OCI-M2 (cell line): ENCODE results near the gene JAKMIP1.

Experiments
- DNase-seq: peaks from one replicate; lab custom pipeline; 2025; ENCODE audit not compliant: unreplicated experiment; lab: John Stamatoyannopoulos, UW

Gene JAKMIP1

GRCh38 chr4:6204871-6205566 is 4.7 kb upstream of the JAKMIP1 start:
- no peak for DNase-seq

DNA sequence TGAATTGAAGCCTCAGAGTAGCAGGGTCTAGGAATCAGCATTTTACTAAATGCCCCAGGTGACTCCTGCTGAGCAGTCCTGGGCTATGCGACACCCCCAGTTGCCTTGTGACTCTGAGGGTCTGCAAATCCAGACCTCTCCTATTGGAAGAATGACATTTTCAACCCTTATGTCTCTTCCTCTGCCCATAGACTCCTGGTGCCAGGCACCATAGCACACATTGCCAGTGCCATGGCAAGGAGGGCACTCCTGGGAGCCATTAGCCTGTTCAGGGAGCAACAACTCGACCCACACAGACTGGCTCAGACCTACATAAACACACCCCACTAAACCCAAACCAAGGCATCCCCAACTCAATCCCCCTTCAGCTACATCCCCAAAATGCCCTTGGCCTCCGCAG is 3.7 kb upstream of the JAKMIP1 start:
- DNase-seq, result no peak

DNA sequence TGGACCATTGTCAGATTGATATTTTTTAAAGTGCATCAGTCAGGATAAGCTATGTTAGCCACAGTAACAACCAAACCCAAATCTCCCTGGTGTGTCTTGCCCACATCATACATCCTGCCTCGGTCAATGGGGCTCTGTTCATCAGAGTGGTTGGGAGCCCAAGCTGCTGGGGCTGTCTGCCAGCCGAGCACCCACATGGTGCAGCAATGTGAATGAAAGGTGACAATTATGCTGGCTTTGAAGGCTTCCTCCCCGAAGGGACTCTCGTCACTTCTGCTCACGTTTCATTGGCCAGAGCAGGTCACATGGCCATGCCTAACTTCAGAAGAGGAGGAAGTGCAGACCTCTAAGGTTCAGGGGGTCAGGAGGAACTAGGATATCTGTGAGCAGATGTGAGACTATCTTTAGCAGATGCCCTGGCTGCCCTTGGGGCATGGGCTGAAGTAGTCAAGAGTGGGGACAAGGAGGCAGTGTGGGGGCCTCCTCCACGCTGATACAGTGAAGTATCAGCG is 1.3 kb upstream of the JAKMIP1 start:
- no peak for DNase-seq

DNA sequence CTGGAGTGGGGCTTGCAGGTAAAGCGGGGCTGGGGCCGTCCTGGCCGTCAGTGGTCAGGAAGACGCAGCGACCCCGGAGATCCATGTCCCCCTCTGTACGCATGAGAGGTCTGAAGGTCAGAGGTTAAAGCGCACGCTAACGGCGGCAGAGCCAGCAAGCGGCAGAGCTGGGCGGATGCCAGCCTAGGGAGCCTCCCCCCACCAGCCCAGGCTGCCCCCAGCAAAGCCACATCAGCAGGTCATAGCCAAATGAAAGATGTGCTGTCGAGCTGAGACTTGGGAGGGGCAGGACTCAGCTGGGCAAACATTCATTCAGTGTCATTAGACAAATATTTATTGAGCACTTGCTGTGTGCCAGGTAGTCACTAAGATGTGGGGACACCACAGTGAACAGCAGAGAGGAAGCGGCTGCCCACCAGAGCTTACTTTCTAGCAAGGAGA is 593 bp upstream of the JAKMIP1 start:
- DNase-seq, result no peak

DNA sequence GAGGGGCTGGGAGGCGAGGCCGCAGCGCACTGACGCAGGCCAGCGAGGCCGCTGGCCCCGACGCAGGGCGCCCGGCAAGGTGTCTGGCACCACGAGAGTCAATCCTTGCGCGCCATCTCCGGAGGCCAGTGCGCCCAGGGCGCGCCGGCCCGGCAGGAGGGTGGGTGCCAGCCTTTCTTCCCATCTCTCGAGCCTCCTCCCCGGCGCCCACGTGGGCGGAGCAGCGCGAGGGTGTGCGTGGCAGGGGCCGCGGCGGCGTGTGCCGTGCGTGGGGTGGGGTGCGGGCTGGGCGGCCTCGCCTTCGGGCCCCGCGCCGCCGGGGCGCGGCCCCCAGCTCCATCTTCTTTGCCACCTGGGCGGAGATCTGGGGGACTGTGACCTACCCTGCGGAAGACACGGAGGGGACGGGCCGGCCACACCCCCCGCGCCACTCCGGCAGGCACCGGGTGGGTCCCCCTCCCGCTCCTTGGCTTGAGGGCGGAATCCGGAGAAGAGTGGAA is 877 bp downstream of the JAKMIP1 start:
- DNase-seq, result no peak

DNA sequence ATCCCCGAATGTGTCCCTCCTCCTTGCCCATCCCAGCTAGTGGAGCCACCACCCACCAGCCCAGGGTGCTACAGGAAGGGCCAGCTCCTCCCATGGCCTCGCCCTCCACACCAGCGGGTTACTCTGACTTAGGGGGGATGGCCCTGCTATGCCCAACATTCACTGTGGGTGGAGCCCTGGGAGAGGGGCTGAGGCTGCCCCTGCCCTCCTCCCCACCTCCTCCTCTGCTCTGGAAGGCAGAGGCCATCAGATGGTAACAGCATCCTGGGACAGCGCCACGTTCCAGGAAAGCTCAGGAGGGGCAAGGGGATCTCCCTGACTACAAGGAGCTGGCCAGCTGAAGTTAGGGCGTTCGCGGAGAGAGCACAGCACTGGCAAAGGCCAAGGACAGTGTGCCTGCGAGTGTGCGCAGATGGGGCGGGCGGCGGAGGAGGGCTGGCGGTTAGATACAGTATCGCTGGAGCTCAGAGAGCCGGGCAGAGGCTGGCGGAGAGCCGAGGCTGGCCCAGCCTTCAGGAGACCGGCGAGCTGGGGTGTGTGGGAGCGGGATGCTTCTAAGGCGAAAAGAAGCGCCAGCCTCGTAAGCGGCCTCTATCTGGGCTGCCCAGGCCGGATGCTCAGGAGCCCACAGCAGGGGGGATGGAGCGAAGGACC is 1.5 kb downstream of the JAKMIP1 start:
- no peak for DNase-seq

DNA sequence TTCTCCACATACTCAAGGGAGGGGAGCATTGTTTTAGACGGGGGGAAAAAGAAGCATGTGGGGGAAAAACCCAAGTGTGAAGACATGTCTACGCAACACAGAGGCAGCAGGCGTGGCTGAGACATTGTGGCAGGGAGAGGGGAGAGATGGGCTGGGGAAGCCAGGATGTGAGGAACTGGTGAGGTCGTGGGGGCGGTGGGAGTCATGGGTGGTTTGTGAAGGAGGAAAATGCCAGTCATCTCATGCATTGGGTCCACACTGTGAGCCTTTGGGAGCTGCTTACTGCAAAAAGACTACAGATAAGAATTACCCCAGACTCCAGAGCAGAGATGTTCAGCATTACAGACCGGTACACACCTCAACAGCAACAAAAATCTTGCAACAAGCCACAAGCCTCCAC is 2.1 kb downstream of the JAKMIP1 start:
- no peak for DNase-seq

- no peak for DNase-seq
Observed at GRCh38 chr4:6197433-6198174, 2.7 kb downstream of the JAKMIP1 start.

- DNase-seq, result no peak
Observed at GRCh38 chr4:6196871-6197270, 3.5 kb downstream of the JAKMIP1 start.

DNA sequence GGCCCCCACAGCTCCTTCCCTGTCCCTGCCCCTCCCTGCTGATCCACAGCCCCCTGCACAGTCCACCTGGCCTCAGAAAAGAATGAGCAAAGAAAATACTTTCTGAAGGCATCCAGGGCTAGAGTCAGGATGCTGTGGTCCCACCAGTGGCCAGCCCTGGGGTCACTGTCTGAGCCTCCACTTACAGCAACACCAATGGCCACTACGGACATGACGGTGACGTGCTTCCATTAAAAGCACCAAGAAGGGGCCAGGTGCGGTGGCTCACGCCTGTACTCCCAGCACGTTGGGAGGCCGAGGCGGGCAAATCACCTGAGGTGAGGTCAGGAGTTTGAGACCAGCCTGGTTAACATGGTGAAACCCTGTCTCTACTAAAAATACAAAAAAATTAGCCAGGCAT is 4.0 kb downstream of the JAKMIP1 start:
- no peak for DNase-seq

DNA sequence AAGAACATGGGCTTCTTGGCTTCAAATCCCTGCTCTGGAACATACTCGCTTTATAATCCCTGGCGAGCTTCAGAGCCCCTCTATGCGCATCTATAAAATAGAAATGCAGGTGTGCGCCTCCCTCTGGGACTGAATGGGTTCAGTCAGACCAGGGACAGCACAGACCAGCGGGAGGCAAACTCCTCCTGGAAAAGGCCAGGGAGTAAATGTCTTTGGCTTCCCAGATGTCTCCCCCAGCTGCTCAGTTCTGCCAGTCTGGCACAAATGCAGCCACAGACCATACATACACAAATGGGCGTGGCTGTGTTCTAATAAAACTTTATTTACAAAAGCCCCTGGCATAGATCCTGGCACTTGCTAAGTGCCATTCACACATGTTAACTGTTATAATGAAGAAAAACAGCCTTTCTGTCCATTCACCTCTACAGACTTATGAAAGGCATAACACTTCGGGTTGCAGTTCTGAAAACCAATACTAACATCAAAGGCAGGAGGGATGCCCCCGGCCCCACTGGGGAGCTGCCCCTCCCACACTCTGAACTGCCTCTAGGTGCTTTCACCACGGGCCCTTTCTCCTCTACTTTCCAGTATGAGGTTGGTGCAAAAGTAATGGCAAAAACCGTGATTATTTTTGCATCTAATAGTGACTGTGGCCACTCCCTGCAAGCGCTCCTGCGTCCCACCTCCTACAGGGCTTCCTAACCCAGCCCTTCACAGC is 4.6 kb downstream of the JAKMIP1 start:
- DNase-seq, result no peak

DNA sequence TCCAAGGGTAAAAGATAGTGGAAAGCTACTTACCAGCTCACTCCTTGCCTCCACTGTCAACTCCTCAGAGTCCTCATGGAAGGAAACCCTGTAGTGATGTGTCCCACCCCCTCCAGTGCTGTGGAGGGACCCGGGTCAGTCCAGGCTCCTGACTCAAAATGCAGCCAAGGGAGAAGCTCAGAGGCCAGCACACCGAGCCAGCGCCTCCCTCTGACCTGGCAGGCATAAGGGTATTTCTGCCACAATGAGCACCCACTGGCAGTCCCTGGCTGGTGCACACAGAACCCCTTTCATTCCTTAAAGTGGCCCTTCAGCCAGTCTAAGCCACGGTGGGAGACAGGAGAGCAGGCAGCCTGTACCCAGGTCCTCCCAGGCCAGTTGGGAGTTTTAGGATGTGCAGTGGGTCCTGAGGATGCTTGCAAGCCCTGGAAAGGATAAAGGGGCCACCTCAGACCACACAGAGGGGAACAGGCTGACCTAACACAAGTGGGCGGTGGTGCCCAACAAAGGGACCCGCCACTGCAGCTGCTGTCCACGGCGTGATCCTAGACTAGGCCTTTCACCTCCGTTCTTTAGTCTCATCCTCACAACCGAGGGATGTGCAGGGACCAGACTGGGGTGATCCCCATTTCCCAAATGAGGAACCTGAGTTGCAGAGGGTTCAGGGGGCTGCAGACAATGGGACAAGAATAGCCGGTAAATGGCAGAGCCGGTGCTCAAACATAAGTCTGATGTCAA is 5.7 kb downstream of the JAKMIP1 start:
- DNase-seq, result no peak

- no peak for DNase-seq
Observed at GRCh38 chr4:6193399-6193798, 7.0 kb downstream of the JAKMIP1 start.

GRCh38 chr4:6192245-6192644 is 8.1 kb downstream of the JAKMIP1 start:
- no peak for DNase-seq

DNA sequence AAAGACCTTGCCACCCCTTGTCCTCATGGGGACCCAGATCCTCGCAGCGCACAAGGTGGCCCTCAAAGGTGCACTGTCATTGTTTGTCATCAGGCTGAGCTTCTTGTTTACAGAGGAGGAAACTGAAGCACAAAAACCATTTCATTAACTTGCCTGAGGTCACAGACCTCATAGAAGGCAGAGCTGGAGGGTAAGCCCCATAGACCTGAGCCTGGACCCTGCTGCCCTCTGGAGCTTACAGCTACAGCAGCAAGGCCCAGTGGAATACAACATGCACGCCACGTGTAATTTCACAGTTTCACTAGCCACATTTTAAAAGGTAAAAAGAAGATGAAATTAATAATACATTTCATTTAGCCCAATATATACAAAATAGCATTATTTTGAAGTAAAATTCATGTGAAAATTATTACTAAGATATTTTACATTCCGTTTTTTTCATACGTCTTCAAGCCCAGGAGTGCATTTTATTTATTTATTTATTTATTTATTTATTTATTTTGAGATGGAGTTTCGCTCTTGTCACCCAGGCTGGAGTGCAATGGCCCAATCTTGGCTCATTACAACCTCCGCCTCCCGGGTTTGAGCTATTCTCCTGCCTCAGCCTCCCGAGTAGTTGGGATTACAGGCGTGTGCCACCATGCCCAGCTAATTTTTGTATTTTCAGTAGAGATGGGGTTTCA is 8.8 kb downstream of the JAKMIP1 start:
- no peak for DNase-seq

- no peak for DNase-seq
Observed at GRCh38 chr4:6190486-6190885, 9.9 kb downstream of the JAKMIP1 start.

DNA sequence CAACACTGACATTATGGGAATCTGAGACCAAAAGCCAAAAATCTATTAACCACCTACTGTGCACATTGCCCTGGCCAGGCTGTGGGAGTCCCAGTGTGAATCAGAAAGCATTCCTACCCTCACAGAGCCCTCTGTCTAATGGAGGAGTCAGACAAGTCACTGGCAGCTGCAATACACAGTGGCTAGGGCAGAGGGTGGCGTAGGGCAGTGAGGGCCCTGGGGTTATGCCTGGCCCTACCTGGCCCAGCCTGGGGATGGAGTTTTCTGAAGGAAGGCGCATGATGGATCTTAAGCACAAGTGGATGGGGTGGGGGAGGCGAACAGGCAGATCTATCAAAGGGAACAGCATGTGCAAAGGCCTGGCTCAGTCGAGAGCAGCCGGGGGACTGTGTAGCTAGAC is 10.8 kb downstream of the JAKMIP1 start:
- no peak for DNase-seq

- DNase-seq, result no peak
Observed at GRCh38 chr4:6188687-6189305, 11.6 kb downstream of the JAKMIP1 start.

- DNase-seq, result no peak
Observed at GRCh38 chr4:6184169-6184568, 16.2 kb downstream of the JAKMIP1 start.
